Gastrocnemius medialis (tissue), 4 donors: ENCODE results near the gene TAGLN2.

Experiments used
- POLR2A ChIP-seq, 2 donors: fragments of 450-650 bp; IDR thresholded peaks; one replicate each; pipeline ENCODE4 v1.6.1; 2017; ENCODE audit warnings: antibody characterized with exemption in 2 of 2, mild to moderate bottlenecking in 2 of 2, moderate library complexity in 2 of 2
- TF ChIP-seq, protein P1 (sequence below), 5 experiments: fragments of 450-650 bp in 3 of 5; fragments of 200-600 bp in 2 of 5; sonication (generic) in 2 of 5; IDR thresholded peaks in 4 of 5; conservative IDR thresholded peaks in 1 of 5; 1 replicate in 4 of 5; 2 replicates in 1 of 5; pipeline ENCODE4 v1.5.1; 2016 to 2019; ENCODE audit warnings: antibody characterized with exemption in 5 of 5, mild to moderate bottlenecking in 3 of 5, moderate library complexity in 3 of 5

DNA sequence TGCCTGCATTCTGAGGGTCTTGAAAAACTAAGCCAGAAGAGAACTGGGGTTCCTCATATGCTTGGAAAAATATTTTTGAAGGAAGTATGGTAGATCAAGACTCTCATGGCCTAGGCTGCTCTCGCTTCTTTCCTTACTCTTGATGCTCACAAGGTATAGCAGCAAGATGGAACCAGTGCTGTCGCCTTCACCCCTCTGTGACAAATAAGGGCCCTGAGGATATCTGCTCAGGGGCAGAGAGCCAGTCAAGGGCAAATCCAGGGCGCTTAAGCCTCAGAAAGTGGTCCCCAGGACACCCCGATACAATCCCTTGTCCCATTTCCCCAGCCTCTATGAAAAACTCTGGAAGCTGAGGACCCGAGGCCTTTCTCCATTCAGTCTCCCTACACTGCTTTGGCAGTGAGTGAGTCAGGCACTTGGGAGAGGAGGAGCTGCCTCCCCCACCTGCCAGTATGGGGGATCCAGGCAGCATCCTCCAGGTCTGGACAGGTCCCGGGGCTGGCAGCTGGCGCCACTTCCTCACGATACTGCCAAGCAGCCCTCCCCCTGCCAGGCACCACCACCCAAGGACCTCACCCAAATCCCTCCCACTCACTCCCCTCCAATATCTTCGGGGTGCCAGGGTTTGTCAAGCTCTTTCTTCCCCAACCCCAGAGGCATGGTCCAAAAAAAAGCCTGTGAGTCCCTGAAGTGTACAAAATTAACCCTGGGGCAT, 18.8 kb upstream of the TAGLN2 start:
- TF ChIP-seq, protein P1, sequence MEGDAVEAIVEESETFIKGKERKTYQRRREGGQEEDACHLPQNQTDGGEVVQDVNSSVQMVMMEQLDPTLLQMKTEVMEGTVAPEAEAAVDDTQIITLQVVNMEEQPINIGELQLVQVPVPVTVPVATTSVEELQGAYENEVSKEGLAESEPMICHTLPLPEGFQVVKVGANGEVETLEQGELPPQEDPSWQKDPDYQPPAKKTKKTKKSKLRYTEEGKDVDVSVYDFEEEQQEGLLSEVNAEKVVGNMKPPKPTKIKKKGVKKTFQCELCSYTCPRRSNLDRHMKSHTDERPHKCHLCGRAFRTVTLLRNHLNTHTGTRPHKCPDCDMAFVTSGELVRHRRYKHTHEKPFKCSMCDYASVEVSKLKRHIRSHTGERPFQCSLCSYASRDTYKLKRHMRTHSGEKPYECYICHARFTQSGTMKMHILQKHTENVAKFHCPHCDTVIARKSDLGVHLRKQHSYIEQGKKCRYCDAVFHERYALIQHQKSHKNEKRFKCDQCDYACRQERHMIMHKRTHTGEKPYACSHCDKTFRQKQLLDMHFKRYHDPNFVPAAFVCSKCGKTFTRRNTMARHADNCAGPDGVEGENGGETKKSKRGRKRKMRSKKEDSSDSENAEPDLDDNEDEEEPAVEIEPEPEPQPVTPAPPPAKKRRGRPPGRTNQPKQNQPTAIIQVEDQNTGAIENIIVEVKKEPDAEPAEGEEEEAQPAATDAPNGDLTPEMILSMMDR (IDR thresholded peaks at IDR 0.05 in 4 of 5, conservative IDR thresholded peaks at IDR 0.05 in 1 of 5), result no peak
- TF ChIP-seq POLR2A (IDR thresholded peaks at IDR 0.05), result no peak
